ENCODE data around the gene SRCAP. TPM values are rescaled to one million over a fixed set of nuclear protein-coding genes. Genes with fewer than 3 reads are reported as not detected.

SRCAP gene
- total RNA-seq, 1 experiment from 2014 or later: 60.7 TPM

DNA sequence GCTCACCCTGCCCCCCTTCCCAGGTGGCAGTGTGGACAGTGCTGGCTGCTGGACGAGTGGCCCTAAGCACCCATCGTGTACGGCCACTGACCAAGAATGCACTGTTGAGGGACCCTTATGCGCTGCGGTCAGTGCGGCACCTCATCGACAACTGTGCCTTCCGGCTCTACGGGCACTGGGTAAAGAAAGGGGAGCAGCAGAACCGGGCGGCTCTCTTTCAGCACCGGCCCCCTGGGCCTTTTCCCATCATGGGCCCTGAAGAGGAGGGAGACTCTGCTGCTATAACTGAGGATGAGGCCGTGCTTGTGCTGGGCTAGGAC is 57.8 kb downstream of the SRCAP start:
- peaks cover 12% of the 10 kb centered on the region for H3K4me1 Mint-ChIP-seq (ENCODE audit: insufficient read depth, unreplicated experiment)
- no peak overlapping the region for H3K27ac Mint-ChIP-seq (ENCODE audit: low read depth, unreplicated experiment)
- peaks cover 39% of the 10 kb centered on the region for H3K36me3 Mint-ChIP-seq (ENCODE audit: insufficient read depth, unreplicated experiment)
- CTCF ChIA-PET: no interaction called here
- intact Hi-C loops (cut with micrococcal nuclease): no loop called here
- DNase-seq (ENCODE audit: unreplicated experiment): no peak
- POLR2A ChIA-PET: interaction anchor here (0.7 to 5.0 kb wide), 2 partner anchors 8 to 17 kb away, joined by 3 to 55 read pairs; partner anchors contain the start of gene PHKG2
- no peaks in the 10 kb centered on the region for H3K9me3 Mint-ChIP-seq (ENCODE audit: unreplicated experiment)
- TF ChIP-seq CTCF (IDR thresholded peaks at IDR 0.05; ENCODE audit: unreplicated experiment): no peak
- H3K27me3 Mint-ChIP-seq (ENCODE audit: insufficient read depth, unreplicated experiment): no peaks in the 10 kb centered on the region
- BruUV-seq (replicated peaks): no TSS peak
- H3K4me3 Mint-ChIP-seq (ENCODE audit: unreplicated experiment): no peak overlapping the region

DNA sequence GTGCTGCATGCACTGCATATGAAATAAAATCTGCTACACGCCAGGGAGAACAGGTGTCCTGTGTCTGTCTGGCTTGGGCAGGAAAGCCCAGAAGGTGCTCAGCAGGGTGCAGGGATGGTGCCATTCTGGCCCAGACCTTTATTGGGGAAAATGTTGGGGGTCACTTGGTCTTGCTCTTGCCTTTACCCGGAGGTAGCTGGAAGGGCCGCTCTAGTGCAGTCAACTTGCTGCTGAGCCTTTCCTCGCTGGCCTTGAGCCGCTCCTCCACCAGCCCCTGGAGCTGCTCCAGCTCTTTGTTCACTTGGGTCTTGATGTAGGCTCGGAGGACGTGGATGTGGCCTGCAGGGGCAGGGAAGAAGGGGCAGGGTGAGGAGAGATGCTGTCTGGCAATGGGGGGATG is 58.3 kb downstream of the SRCAP start:
- POLR2A ChIA-PET: interaction anchor here (5.0 kb wide), 1 partner anchor 9 kb away, joined by 55 read pairs; the partner anchor contains the start of gene PHKG2
- no peak overlapping the region for H3K27ac Mint-ChIP-seq (ENCODE audit: low read depth, unreplicated experiment)

GRCh38 chr16:30758988-30759491 is 60.1 kb downstream of the SRCAP start:
- Mint-ChIP-seq H3K4me1 (ENCODE audit: insufficient read depth, unreplicated experiment) (peaks cover 17% of the 10 kb centered on the region), H3K27me3 (ENCODE audit: insufficient read depth, unreplicated experiment) (no peaks in the 10 kb centered on the region), H3K9me3 (ENCODE audit: unreplicated experiment) (no peaks in the 10 kb centered on the region), H3K27ac (ENCODE audit: low read depth, unreplicated experiment) (no peak overlapping the region), H3K36me3 (ENCODE audit: insufficient read depth, unreplicated experiment) (peaks cover 32% of the 10 kb centered on the region), H3K4me3 (ENCODE audit: unreplicated experiment) (no peak overlapping the region)
- no TSS peak for BruUV-seq (replicated peaks)
- DNase-seq (ENCODE audit: unreplicated experiment): no peak
- CTCF ChIA-PET: interaction anchor here (0.6 to 1.1 kb wide), 2 partner anchors 48 to 183 kb away, joined by 3 to 6 read pairs; no protein-coding TSS in a partner anchor
- POLR2A ChIA-PET: interaction anchor here (1.4 to 5.9 kb wide), 4 partner anchors 11 to 191 kb away, joined by 8 to 55 read pairs (median 26); partner anchors contain the start of gene PHKG2
- intact Hi-C loops (cut with micrococcal nuclease): no loop called here
- no peak for TF ChIP-seq CTCF (IDR thresholded peaks at IDR 0.05; ENCODE audit: unreplicated experiment)

More for the DNA sequence above, 58.3 kb downstream of the SRCAP start:
- intact Hi-C loops (cut with micrococcal nuclease): no loop called here
- Mint-ChIP-seq H3K27me3 (ENCODE audit: insufficient read depth, unreplicated experiment) (no peaks in the 10 kb centered on the region), H3K4me3 (ENCODE audit: unreplicated experiment) (no peak overlapping the region), H3K36me3 (ENCODE audit: insufficient read depth, unreplicated experiment) (peaks cover 34% of the 10 kb centered on the region), H3K4me1 (ENCODE audit: insufficient read depth, unreplicated experiment) (peaks cover 12% of the 10 kb centered on the region), H3K9me3 (ENCODE audit: unreplicated experiment) (no peaks in the 10 kb centered on the region)
- no peak for TF ChIP-seq CTCF (IDR thresholded peaks at IDR 0.05; ENCODE audit: unreplicated experiment)
- no peak for DNase-seq (ENCODE audit: unreplicated experiment)
- no TSS peak for BruUV-seq (replicated peaks)
- CTCF ChIA-PET: no interaction called here

DNA sequence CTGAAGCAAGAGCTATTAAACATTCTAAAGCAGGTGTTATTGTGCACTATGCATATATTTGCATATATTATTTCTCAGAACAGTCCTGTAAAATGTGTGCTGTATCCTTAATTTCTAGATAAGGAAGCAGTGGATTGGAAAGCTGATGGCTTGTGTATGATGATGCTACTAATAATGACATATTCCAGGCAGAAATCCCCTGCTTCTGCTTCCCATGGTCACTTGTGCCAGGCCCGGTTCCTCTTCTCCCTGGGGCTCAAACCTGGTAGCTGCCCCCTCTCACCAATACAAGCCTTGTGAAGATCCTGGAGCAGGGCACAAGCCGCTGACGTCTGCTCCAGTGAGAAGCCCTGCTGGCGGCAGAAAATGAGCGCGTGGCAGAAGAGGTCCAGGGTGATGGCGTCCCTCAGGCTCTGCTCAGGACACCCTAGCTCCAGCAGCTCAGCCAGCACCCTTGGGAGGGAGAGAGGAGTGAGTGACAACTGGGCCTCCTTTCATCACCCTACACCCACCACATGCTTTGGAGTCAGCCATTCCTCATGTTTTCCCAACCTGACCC is 61.1 kb downstream of the SRCAP start:
- ChIA-PET POLR2A (interaction anchor here (1.4 to 5.9 kb wide), 5 partner anchors 12 to 190 kb away, joined by 8 to 55 read pairs (median 18); partner anchors contain the start of gene PHKG2), CTCF (interaction anchor here (0.8 to 1.1 kb wide), 3 partner anchors 11 to 47 kb away, joined by 3 to 6 read pairs (median 4); no protein-coding TSS in a partner anchor)
- Mint-ChIP-seq H3K4me1 (ENCODE audit: insufficient read depth, unreplicated experiment) (peaks cover 17% of the 10 kb centered on the region), H3K27me3 (ENCODE audit: insufficient read depth, unreplicated experiment) (no peaks in the 10 kb centered on the region), H3K27ac (ENCODE audit: low read depth, unreplicated experiment) (no peak overlapping the region), H3K4me3 (ENCODE audit: unreplicated experiment) (no peak overlapping the region), H3K36me3 (ENCODE audit: insufficient read depth, unreplicated experiment) (peaks cover 32% of the 10 kb centered on the region), H3K9me3 (ENCODE audit: unreplicated experiment) (no peaks in the 10 kb centered on the region)
- intact Hi-C loops (cut with micrococcal nuclease): no loop called here
- BruUV-seq (replicated peaks): no TSS peak
- DNase-seq (ENCODE audit: unreplicated experiment): no peak
- TF ChIP-seq CTCF (IDR thresholded peaks at IDR 0.05; ENCODE audit: unreplicated experiment): no peak
